Activated T-cell treated with anti-CD3 and anti-CD28 coated beads, Interleukin-2, amount 50 U/mL, for 24 hours (primary cell): ENCODE results near the gene SERGEF.

Experiments
- DNase-seq: peaks from one replicate; pipeline ENCODE4 v3.0.0-alpha.2; 2020
- H3K27ac Mint-ChIP-seq: 2 replicates; pipeline ENCODE4 v1.8.0; 2020; ENCODE audit warnings: mild to moderate bottlenecking, mixed read lengths
- H3K27me3 Mint-ChIP-seq: 2 replicates; pipeline ENCODE4 v1.8.0; 2020; ENCODE audit warnings: mixed read lengths
- H3K36me3 Mint-ChIP-seq: 2 replicates; pipeline ENCODE4 v1.8.0; 2020; ENCODE audit warnings: low read depth, mixed read lengths
- H3K4me1 Mint-ChIP-seq: 2 replicates; pipeline ENCODE4 v1.8.0; 2020; ENCODE audit warnings: low read depth, mixed read lengths
- H3K4me3 Mint-ChIP-seq: 2 replicates; pipeline ENCODE4 v1.8.0; 2020; ENCODE audit warnings: mild to moderate bottlenecking, moderate library complexity, mixed read lengths
- H3K9me3 Mint-ChIP-seq: 2 replicates; pipeline ENCODE4 v1.8.0; 2020; ENCODE audit warnings: mixed read lengths

The SERGEF gene

GRCh38 chr11:17828311-17828751, 184.5 kb downstream of the SERGEF start:
- Mint-ChIP-seq H3K4me3 (no peak overlapping the region), H3K36me3 (peaks cover 9% of the 10 kb centered on the region), H3K4me1 (no peaks in the 10 kb centered on the region), H3K9me3 (no peaks in the 10 kb centered on the region), H3K27ac (no peak overlapping the region), H3K27me3 (no peaks in the 10 kb centered on the region)
- no peak for DNase-seq

GRCh38 chr11:17827006-17827405, 185.8 kb downstream of the SERGEF start:
- Mint-ChIP-seq H3K36me3 (peaks cover 9% of the 10 kb centered on the region), H3K4me1 (no peaks in the 10 kb centered on the region), H3K4me3 (no peak overlapping the region), H3K27me3 (no peaks in the 10 kb centered on the region), H3K9me3 (no peaks in the 10 kb centered on the region), H3K27ac (no peak overlapping the region)
- no peak for DNase-seq

- H3K4me1 Mint-ChIP-seq = no peaks in the 10 kb centered on the region
- no peaks in the 10 kb centered on the region for H3K27me3 Mint-ChIP-seq
- peaks cover 4% of the 10 kb centered on the region for H3K36me3 Mint-ChIP-seq
- no peaks in the 10 kb centered on the region for H3K9me3 Mint-ChIP-seq
- H3K27ac Mint-ChIP-seq = no peak overlapping the region
- no peak for DNase-seq
- no peak overlapping the region for H3K4me3 Mint-ChIP-seq
Measured at GRCh38 chr11:17822401-17822781, 190.5 kb downstream of the SERGEF start.

GRCh38 chr11:17821648-17822400, 191.0 kb downstream of the SERGEF start:
- Mint-ChIP-seq H3K36me3 (no peaks in the 10 kb centered on the region), H3K27me3 (no peaks in the 10 kb centered on the region), H3K4me1 (no peaks in the 10 kb centered on the region), H3K9me3 (no peaks in the 10 kb centered on the region), H3K4me3 (no peak overlapping the region), H3K27ac (no peak overlapping the region)
- no peak for DNase-seq

GRCh38 chr11:17816232-17816931, 196.5 kb downstream of the SERGEF start:
- H3K27ac Mint-ChIP-seq = no peak overlapping the region
- H3K36me3 Mint-ChIP-seq = peaks cover 4% of the 10 kb centered on the region
- no peaks in the 10 kb centered on the region for H3K4me1 Mint-ChIP-seq
- H3K9me3 Mint-ChIP-seq = no peaks in the 10 kb centered on the region
- no peak for DNase-seq
- no peaks in the 10 kb centered on the region for H3K27me3 Mint-ChIP-seq
- H3K4me3 Mint-ChIP-seq = no peak overlapping the region

GRCh38 chr11:17814546-17814945, 198.3 kb downstream of the SERGEF start:
- H3K4me1 Mint-ChIP-seq = no peaks in the 10 kb centered on the region
- no peak for DNase-seq
- H3K4me3 Mint-ChIP-seq = no peak overlapping the region
- no peaks in the 10 kb centered on the region for H3K9me3 Mint-ChIP-seq
- no peaks in the 10 kb centered on the region for H3K27me3 Mint-ChIP-seq
- H3K36me3 Mint-ChIP-seq = peaks cover 4% of the 10 kb centered on the region
- H3K27ac Mint-ChIP-seq = no peak overlapping the region

- no peak for DNase-seq
- H3K4me1 Mint-ChIP-seq = no peaks in the 10 kb centered on the region
- peaks cover 4% of the 10 kb centered on the region for H3K36me3 Mint-ChIP-seq
- H3K4me3 Mint-ChIP-seq = no peak overlapping the region
- H3K27ac Mint-ChIP-seq = no peak overlapping the region
- no peaks in the 10 kb centered on the region for H3K9me3 Mint-ChIP-seq
- H3K27me3 Mint-ChIP-seq = no peaks in the 10 kb centered on the region
Measured at GRCh38 chr11:17813391-17814059, 199.3 kb downstream of the SERGEF start.

- Mint-ChIP-seq H3K27ac (no peak overlapping the region), H3K4me1 (no peaks in the 10 kb centered on the region), H3K36me3 (peaks cover 4% of the 10 kb centered on the region), H3K27me3 (no peaks in the 10 kb centered on the region), H3K4me3 (no peak overlapping the region), H3K9me3 (no peaks in the 10 kb centered on the region)
- no peak for DNase-seq
Measured at GRCh38 chr11:17812865-17813187, 200.0 kb downstream of the SERGEF start.

- Mint-ChIP-seq H3K27me3 (no peaks in the 10 kb centered on the region), H3K27ac (no peak overlapping the region), H3K4me3 (no peak overlapping the region), H3K4me1 (no peaks in the 10 kb centered on the region), H3K36me3 (peaks cover 4% of the 10 kb centered on the region), H3K9me3 (no peaks in the 10 kb centered on the region)
- DNase-seq = no peak
Measured at GRCh38 chr11:17812091-17812864, 200.6 kb downstream of the SERGEF start.

GRCh38 chr11:17811352-17811751, 201.5 kb downstream of the SERGEF start:
- H3K27ac Mint-ChIP-seq = no peak overlapping the region
- H3K4me1 Mint-ChIP-seq = no peaks in the 10 kb centered on the region
- H3K36me3 Mint-ChIP-seq = peaks cover 4% of the 10 kb centered on the region
- no peak overlapping the region for H3K4me3 Mint-ChIP-seq
- no peak for DNase-seq
- H3K27me3 Mint-ChIP-seq = no peaks in the 10 kb centered on the region
- no peaks in the 10 kb centered on the region for H3K9me3 Mint-ChIP-seq

- H3K27me3 Mint-ChIP-seq = no peaks in the 10 kb centered on the region
- no peaks in the 10 kb centered on the region for H3K9me3 Mint-ChIP-seq
- H3K27ac Mint-ChIP-seq = no peak overlapping the region
- no peaks in the 10 kb centered on the region for H3K4me1 Mint-ChIP-seq
- no peak overlapping the region for H3K4me3 Mint-ChIP-seq
- DNase-seq = no peak
- H3K36me3 Mint-ChIP-seq = peaks cover 4% of the 10 kb centered on the region
Measured at GRCh38 chr11:17810746-17811145, 202.1 kb downstream of the SERGEF start.

GRCh38 chr11:17810041-17810440, 202.8 kb downstream of the SERGEF start:
- H3K36me3 Mint-ChIP-seq = peaks cover 4% of the 10 kb centered on the region
- no peak for DNase-seq
- no peak overlapping the region for H3K27ac Mint-ChIP-seq
- H3K9me3 Mint-ChIP-seq = no peaks in the 10 kb centered on the region
- no peak overlapping the region for H3K4me3 Mint-ChIP-seq
- no peaks in the 10 kb centered on the region for H3K27me3 Mint-ChIP-seq
- no peaks in the 10 kb centered on the region for H3K4me1 Mint-ChIP-seq

- no peak overlapping the region for H3K27ac Mint-ChIP-seq
- H3K36me3 Mint-ChIP-seq = peaks cover 2% of the 10 kb centered on the region
- no peak for DNase-seq
- no peaks in the 10 kb centered on the region for H3K4me1 Mint-ChIP-seq
- no peaks in the 10 kb centered on the region for H3K9me3 Mint-ChIP-seq
- H3K4me3 Mint-ChIP-seq = no peak overlapping the region
- no peaks in the 10 kb centered on the region for H3K27me3 Mint-ChIP-seq
Measured at GRCh38 chr11:17807034-17807433, 205.8 kb downstream of the SERGEF start.

- Mint-ChIP-seq H3K4me3 (no peak overlapping the region), H3K4me1 (no peaks in the 10 kb centered on the region), H3K27me3 (no peaks in the 10 kb centered on the region), H3K36me3 (no peaks in the 10 kb centered on the region), H3K9me3 (no peaks in the 10 kb centered on the region), H3K27ac (no peak overlapping the region)
- no peak for DNase-seq
Measured at GRCh38 chr11:17805873-17806272, 207.0 kb downstream of the SERGEF start.
